Prostate gland (tissue), 2 donors: ENCODE results near the gene C19orf85.

Experiments used
- CTCF ChIP-seq, 4 experiments: fragments of 200-600 bp in 2 of 4; fragments of 450-650 bp in 2 of 4; sonication (generic) in 2 of 4; IDR thresholded peaks; 1 replicate in 3 of 4; 2 replicates in 1 of 4; pipeline ENCODE4 v1.5.1; 2016 to 2019; ENCODE audit warnings: antibody characterized with exemption in 4 of 4, mild to moderate bottlenecking in 2 of 4, moderate library complexity in 2 of 4
- POLR2A ChIP-seq: fragments of 450-650 bp; IDR thresholded peaks from one replicate; pipeline ENCODE4 v1.6.1; 2016; ENCODE audit warnings: antibody characterized with exemption, mild to moderate bottlenecking

- TF ChIP-seq CTCF (IDR thresholded peaks at IDR 0.05) (no peak), POLR2A (no peak)
These were observed 33.2 kb upstream of the C19orf85 start for GRCh38 chr19:55497763-55498162.
